Smooth muscle cell (in vitro differentiated cells): ENCODE results near the gene PRR16. TPM values are rescaled to one million over a fixed set of nuclear protein-coding genes. Genes with fewer than 3 reads are reported as not detected.

Experiments used
- DNase-seq: peaks from one replicate; lab custom pipeline; 2025; ENCODE audit not compliant: unreplicated experiment; lab: John Stamatoyannopoulos, UW
- H2AFZ ChIP-seq: fragments of 200-600 bp; sonication (generic); 2 replicates; pipeline ENCODE4 v1.6.0; 2016; ENCODE audit warnings: antibody characterized with exemption, low read depth, mild to moderate bottlenecking
- H3F3A ChIP-seq: fragments of 200-600 bp; sonication (generic); 2 replicates; pipeline ENCODE4 v1.6.0; 2017; ENCODE audit warnings: antibody characterized with exemption, low read depth
- H3K27ac ChIP-seq: fragments of 200-600 bp; sonication (generic); 2 replicates; pipeline ENCODE4 v1.5.1; 2016; ENCODE audit warnings: low read depth, mild to moderate bottlenecking
- H3K27me3 ChIP-seq: fragments of 200-600 bp; sonication (generic); 2 replicates; pipeline ENCODE4 v1.6.1; 2016; ENCODE audit warnings: low read depth, mild to moderate bottlenecking
- H3K36me3 ChIP-seq: fragments of 200-600 bp; sonication (generic); 2 replicates; pipeline ENCODE4 v1.5.1; 2016; ENCODE audit warnings: low read depth
- H3K4me1 ChIP-seq: fragments of 200-600 bp; sonication (generic); 2 replicates; pipeline ENCODE4 v1.5.1; 2016; ENCODE audit warnings: low read depth
- H3K4me2 ChIP-seq: fragments of 200-600 bp; sonication (generic); 2 replicates; pipeline ENCODE4 v1.6.0; 2016; ENCODE audit warnings: mild to moderate bottlenecking
- H3K4me3 ChIP-seq: fragments of 200-600 bp; sonication (generic); 2 replicates; pipeline ENCODE4 v1.5.1; 2016; ENCODE audit warnings: mild to moderate bottlenecking
- H3K79me2 ChIP-seq: fragments of 200-600 bp; sonication (generic); 2 replicates; pipeline ENCODE4 v1.6.0; 2016; ENCODE audit warnings: low read depth, mild to moderate bottlenecking
- H3K9ac ChIP-seq: fragments of 200-600 bp; sonication (generic); 2 replicates; pipeline ENCODE4 v1.6.0; 2016; ENCODE audit warnings: low read depth
- H3K9me3 ChIP-seq: fragments of 200-600 bp; sonication (generic); replicated peaks from 2 replicates; pipeline ENCODE4 v1.5.1; 2016; ENCODE audit warnings: low read depth
- H4K20me1 ChIP-seq: fragments of 200-600 bp; sonication (generic); 2 replicates; pipeline ENCODE4 v1.6.0; 2016; ENCODE audit warnings: low read depth
- WGBS: methylation state at CpG from one replicate; pipeline ENCODE4 v1.1.7; 2016; ENCODE audit warnings: low lambda C conversion rate; 5-methylcytosine and 5-hydroxymethylcytosine counted together
- polyA plus RNA-seq: library from polyadenylated mRNA; unstranded; fragments of >200 nt; fragmentation: Nextera tagmentation; extraction: Ambion mirVana; gene quantifications from 2 replicates; pipeline ENCODE4 v1.2.1, GENCODE V29; 2016
- total RNA-seq: library from RNA; depleted of rRNA; stranded (reverse); fragments of >200 nt; gene quantifications from 2 replicates; pipeline ENCODE4 v1.2.3, GENCODE V29; 2014
- TF ChIP-seq, protein P1 (sequence below): fragments of 200-600 bp; sonication (generic); IDR thresholded peaks from 2 replicates; pipeline ENCODE4 v1.5.1; 2017; ENCODE audit warnings: borderline replicate concordance, mild to moderate bottlenecking, antibody characterized with exemption; ENCODE audit not compliant: insufficient read depth, poor library complexity, severe bottlenecking

The PRR16 gene
- total and polyA plus RNA-seq, 2 experiments from 2014 or later, result 6.7 to 13.2 TPM

DNA sequence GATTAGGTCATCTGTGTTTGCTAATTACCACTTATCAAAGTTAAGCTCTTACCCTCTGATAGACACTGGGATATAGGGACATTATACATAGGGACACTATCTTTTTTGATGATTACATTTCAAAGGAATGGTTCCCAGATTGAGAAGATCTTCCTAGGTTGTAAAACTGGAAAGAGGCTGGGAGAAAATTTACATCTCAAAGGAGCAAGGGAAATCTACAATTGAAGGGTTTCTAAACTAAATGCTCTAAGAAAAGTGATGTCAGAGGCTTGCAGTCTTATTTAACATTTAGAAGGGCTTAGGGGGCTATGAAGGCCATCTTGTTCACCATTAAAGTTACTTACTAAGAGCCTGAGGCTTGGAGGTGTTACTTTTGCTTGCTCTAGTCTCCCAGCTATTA lies 242.8 kb downstream of the PRR16 start:
- TF ChIP-seq, protein P1, sequence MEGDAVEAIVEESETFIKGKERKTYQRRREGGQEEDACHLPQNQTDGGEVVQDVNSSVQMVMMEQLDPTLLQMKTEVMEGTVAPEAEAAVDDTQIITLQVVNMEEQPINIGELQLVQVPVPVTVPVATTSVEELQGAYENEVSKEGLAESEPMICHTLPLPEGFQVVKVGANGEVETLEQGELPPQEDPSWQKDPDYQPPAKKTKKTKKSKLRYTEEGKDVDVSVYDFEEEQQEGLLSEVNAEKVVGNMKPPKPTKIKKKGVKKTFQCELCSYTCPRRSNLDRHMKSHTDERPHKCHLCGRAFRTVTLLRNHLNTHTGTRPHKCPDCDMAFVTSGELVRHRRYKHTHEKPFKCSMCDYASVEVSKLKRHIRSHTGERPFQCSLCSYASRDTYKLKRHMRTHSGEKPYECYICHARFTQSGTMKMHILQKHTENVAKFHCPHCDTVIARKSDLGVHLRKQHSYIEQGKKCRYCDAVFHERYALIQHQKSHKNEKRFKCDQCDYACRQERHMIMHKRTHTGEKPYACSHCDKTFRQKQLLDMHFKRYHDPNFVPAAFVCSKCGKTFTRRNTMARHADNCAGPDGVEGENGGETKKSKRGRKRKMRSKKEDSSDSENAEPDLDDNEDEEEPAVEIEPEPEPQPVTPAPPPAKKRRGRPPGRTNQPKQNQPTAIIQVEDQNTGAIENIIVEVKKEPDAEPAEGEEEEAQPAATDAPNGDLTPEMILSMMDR, result no peak
- Histone ChIP-seq H3K4me2 (peak overlapping the region; percentile 2), H2AFZ (peak overlapping the region; percentile 18), H3K4me3 (no peak overlapping the region), H3K27ac (no peak overlapping the region), H3K9ac (no peak overlapping the region), H3K79me2 (no peaks in the 10 kb centered on the region), H3K27me3 (peaks cover 22% of the 10 kb centered on the region), H4K20me1 (no peaks in the 10 kb centered on the region), H3K4me1 (peaks cover 13% of the 10 kb centered on the region), H3K9me3 (no peaks in the 10 kb centered on the region), H3K36me3 (no peaks in the 10 kb centered on the region), H3F3A (no peaks in the 10 kb centered on the region)
- no peak for DNase-seq

DNA sequence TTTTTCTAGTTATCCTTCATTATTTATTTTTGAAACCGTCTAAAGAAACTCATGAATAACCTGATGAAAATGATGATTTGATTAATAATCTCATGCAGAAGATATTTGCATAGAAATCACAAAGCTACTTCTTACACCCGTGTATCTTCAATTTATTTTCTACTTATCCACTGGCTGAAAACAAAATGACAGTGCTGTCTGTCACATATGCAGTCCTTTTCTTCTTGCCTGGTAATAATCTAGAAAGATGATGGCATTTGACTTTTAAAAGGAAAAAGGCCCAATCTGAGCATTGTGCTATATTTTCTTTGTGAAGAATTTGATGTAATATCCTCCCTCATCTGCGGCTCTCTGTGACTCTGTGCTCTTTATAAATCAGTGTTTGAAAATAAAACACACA lies 253.3 kb downstream of the PRR16 start:
- Histone ChIP-seq H2AFZ (no peak overlapping the region), H3K9me3 (no peaks in the 10 kb centered on the region), H3K79me2 (no peaks in the 10 kb centered on the region), H3K9ac (no peak overlapping the region), H4K20me1 (no peaks in the 10 kb centered on the region), H3K27me3 (no peaks in the 10 kb centered on the region), H3K36me3 (no peaks in the 10 kb centered on the region), H3K4me3 (no peak overlapping the region), H3K4me2 (no peak overlapping the region), H3K27ac (no peak overlapping the region), H3F3A (no peaks in the 10 kb centered on the region), H3K4me1 (no peaks in the 10 kb centered on the region)
- WGBS, result 87% methylated on average over 3 of the region's 3 CpGs
- TF ChIP-seq, protein P1, result no peak
- DNase-seq, result no peak

DNA sequence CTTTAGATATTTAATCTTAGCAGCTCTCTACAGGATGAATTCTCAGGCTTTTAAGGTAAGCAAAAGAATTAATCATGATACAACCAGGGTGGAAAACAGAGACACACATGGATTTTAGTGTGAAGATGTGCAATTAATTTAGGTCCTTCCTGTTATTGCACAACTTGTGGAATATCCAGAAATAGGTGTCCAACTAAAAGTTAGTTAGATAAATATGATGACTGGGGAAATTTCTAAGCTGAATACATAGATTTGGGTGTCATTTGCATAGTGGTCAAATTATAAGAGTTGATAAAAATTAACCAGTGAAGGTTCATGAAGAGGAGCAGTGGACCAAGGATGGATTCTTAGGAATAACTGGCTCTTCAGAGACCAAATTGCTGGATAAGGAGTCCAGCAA lies 266.1 kb downstream of the PRR16 start:
- H3K79me2 ChIP-seq, result no peaks in the 10 kb centered on the region
- no peak for DNase-seq
- no peak overlapping the region for H2AFZ ChIP-seq
- no peaks in the 10 kb centered on the region for H3K4me1 ChIP-seq
- H3K9ac ChIP-seq, result no peak overlapping the region
- no peaks in the 10 kb centered on the region for H3K27me3 ChIP-seq
- H3K27ac ChIP-seq, result no peak overlapping the region
- no peak overlapping the region for H3K4me2 ChIP-seq
- no peaks in the 10 kb centered on the region for H3K9me3 ChIP-seq
- no peak overlapping the region for H3K4me3 ChIP-seq
- no peaks in the 10 kb centered on the region for H3F3A ChIP-seq
- no peaks in the 10 kb centered on the region for H3K36me3 ChIP-seq
- H4K20me1 ChIP-seq, result no peaks in the 10 kb centered on the region
- TF ChIP-seq, protein P1, result no peak

DNA sequence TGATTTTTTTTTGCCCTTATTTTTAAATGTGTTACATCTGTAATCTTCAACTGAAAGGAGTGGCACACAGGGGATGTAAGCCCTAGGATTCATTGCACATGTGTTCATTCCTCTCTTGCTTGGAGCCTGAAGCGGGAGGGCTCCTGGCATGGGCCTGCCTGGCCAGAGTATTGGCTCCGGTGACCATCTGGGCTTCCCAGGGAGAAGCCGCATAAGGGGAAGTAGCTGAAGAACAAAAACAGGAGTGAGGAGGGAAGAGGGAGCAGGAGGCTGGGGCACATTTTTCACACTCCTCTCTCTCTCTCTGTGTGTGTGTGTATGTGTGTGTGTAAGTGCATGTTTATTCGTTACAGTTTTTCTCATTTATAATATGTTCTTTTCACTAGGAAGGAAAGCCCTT lies 269.9 kb downstream of the PRR16 start:
- Histone ChIP-seq H3K4me2 (no peak overlapping the region), H3K27me3 (no peaks in the 10 kb centered on the region), H3K9ac (no peak overlapping the region), H3K9me3 (no peaks in the 10 kb centered on the region), H3K27ac (no peak overlapping the region), H2AFZ (no peak overlapping the region), H3K36me3 (no peaks in the 10 kb centered on the region), H4K20me1 (no peaks in the 10 kb centered on the region), H3K4me1 (no peaks in the 10 kb centered on the region), H3K79me2 (no peaks in the 10 kb centered on the region), H3F3A (no peaks in the 10 kb centered on the region), H3K4me3 (no peak overlapping the region)
- 77% methylated on average over 4 of the region's 4 CpGs for WGBS
- TF ChIP-seq, protein P1, result no peak
- DNase-seq, result no peak
